ENCODE measurements around the gene HELZ2. TPM values are rescaled to one million over a fixed set of nuclear protein-coding genes. Genes with fewer than 3 reads are reported as not detected.

The HELZ2 gene
- total RNA-seq, 4 donors from 2014 or later: 16.3 to 33.7 (median 24.7) TPM

DNA sequence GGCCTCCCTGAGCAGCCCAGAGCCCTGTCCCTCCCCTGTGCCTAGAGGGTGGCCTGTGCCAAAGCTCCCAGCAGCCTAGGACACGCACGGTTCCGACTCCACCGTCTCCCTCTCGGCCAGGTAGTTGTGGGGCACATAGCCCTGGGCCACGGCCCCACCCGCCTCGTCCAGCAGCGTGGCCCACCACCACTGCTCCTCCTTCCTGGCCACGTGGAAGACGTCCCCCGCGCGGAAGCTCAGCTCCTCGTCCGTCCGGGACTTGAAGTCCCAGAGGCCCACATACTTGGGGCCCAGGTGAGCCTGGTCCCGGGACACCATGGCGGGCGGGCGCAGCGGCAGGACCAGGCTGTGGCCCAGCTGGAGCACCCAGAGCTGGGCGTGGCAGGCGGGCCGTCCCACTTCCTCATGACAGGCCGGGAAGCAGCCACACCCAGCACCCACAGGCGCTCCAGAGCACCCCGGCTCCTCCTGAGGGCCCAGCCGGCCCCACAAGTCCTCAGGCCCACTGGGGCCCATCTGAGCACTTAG, 37.0 kb downstream of the HELZ2 start, which contains the start of gene PTK6:
Gene PTK6, minus strand, starts transcription at position 380 of the 528 bp plus-strand sequence. Its CDS starts 62 bp downstream, at position 318.
- 65 to 79% methylated on average over 21 to 26 of the region's 29 CpGs for WGBS, 2 donors
- Histone ChIP-seq H3K9me3 (no peaks in the 10 kb centered on the region), H3K4me3 (peak within 1 kb of the TSS in 3 of 4 donors; percentile 15 to 42 (median 36)), H3K36me3 (no peaks in the 10 kb centered on the region), H3K27me3 (peaks cover 0 to 32% of the 10 kb centered on the region in 2 donors), H3K4me1 (peaks cover 0 to 43% (median 11%) of the 10 kb centered on the region in 4 donors), H3K27ac (peak within 1 kb of the TSS in 2 of 4 donors; percentile 60 to 79)
- TF ChIP-seq POLR2A (IDR thresholded peaks at IDR 0.05) (no peak), EP300 (IDR thresholded peaks at IDR 0.05) (no peak)
- DNase-seq (ENCODE audit: low spot score in 2 of 2): no peak

- WGBS, 2 donors: 10 to 42% methylated on average over 2 to 35 of the region's 35 CpGs
- Histone ChIP-seq H3K36me3 (no peaks in the 10 kb centered on the region), H3K27me3 (peaks cover 0 to 32% of the 10 kb centered on the region in 2 donors), H3K4me1 (peaks cover 0 to 43% (median 11%) of the 10 kb centered on the region in 4 donors), H3K4me3 (peak overlapping the region in 1 of 4 donors; percentile 36), H3K27ac (peak overlapping the region in 1 of 4 donors; percentile 79), H3K9me3 (no peaks in the 10 kb centered on the region)
- DNase-seq (ENCODE audit: low spot score in 2 of 2): no peak
- no peak for TF ChIP-seq POLR2A (IDR thresholded peaks at IDR 0.05)
- no peak for TF ChIP-seq CTCF (IDR thresholded peaks at IDR 0.05)
- no peak for TF ChIP-seq EP300 (IDR thresholded peaks at IDR 0.05)
Observed at GRCh38 chr20:63536241-63536977, 37.6 kb downstream of the HELZ2 start.

GRCh38 chr20:63534831-63535651, 39.0 kb downstream of the HELZ2 start:
- no peak for DNase-seq (ENCODE audit: low spot score in 2 of 2)
- H3K36me3 ChIP-seq: no peaks in the 10 kb centered on the region
- WGBS, 2 donors: 42 to 76% methylated on average over 20 to 43 of the region's 49 CpGs

DNA sequence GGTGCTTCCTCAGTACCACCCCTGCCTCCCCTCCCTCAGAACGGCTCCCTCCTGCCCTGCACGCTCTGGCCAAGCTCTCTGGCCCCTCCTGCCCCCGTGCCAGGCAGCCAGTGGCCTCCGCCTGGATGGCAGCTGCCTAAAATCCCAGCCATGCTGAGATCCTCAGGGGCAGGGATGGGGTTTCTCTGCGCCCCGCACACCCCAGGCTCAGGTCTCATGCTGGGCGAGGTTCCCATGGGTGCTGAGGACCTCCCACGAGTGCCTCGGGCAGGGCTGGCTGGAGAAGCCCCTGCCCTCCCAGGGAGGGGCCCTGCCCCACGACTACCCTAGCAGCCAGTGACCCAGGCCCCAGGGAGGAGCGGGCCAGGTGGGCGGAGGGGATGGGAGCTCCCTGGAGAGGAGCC, 39.6 kb downstream of the HELZ2 start:
- Histone ChIP-seq H3K27ac (no peak overlapping the region), H3K36me3 (no peaks in the 10 kb centered on the region), H3K9me3 (no peaks in the 10 kb centered on the region), H3K4me1 (peaks cover 0 to 49% (median 11%) of the 10 kb centered on the region in 4 donors), H3K4me3 (no peak overlapping the region), H3K27me3 (peaks cover 0 to 32% of the 10 kb centered on the region in 2 donors)
- WGBS, 2 donors: 44 to 50% methylated on average over 2 to 12 of the region's 12 CpGs
- TF ChIP-seq CTCF (IDR thresholded peaks at IDR 0.05) (no peak), POLR2A (IDR thresholded peaks at IDR 0.05) (no peak), EP300 (IDR thresholded peaks at IDR 0.05) (no peak)
- no peak for DNase-seq (ENCODE audit: low spot score in 2 of 2)

More at GRCh38 chr20:63534831-63535651, 39.0 kb downstream of the HELZ2 start:
- Histone ChIP-seq H3K9me3 (no peaks in the 10 kb centered on the region), H3K4me3 (no peak overlapping the region), H3K27ac (no peak overlapping the region), H3K27me3 (peaks cover 0 to 32% of the 10 kb centered on the region in 2 donors), H3K4me1 (peaks cover 0 to 48% (median 11%) of the 10 kb centered on the region in 4 donors)
- TF ChIP-seq CTCF (IDR thresholded peaks at IDR 0.05) (no peak), POLR2A (IDR thresholded peaks at IDR 0.05) (no peak), EP300 (IDR thresholded peaks at IDR 0.05) (no peak)

GRCh38 chr20:63533871-63534393, 40.1 kb downstream of the HELZ2 start:
- 79 to 88% methylated on average over 5 to 15 of the region's 28 CpGs for WGBS, 2 donors
- Histone ChIP-seq H3K27ac (no peak overlapping the region), H3K9me3 (no peaks in the 10 kb centered on the region), H3K27me3 (peaks cover 0 to 27% of the 10 kb centered on the region in 2 donors), H3K4me3 (no peak overlapping the region), H3K36me3 (no peaks in the 10 kb centered on the region), H3K4me1 (peaks cover 0 to 54% (median 11%) of the 10 kb centered on the region in 4 donors)
- TF ChIP-seq POLR2A (IDR thresholded peaks at IDR 0.05): no peak
- no peak for TF ChIP-seq EP300 (IDR thresholded peaks at IDR 0.05)
- no peak for TF ChIP-seq CTCF (IDR thresholded peaks at IDR 0.05)
- DNase-seq (ENCODE audit: low spot score in 2 of 2): no peak
